NCI-H1105 treated with DMSO at 0.1 percent for 48 hours (cell line): Measurements from ENCODE around the gene ETFA.

Source experiments
- DNase-seq: peaks from one replicate; lab custom pipeline; 2025; lab: John Stamatoyannopoulos, UW

Gene ETFA

GRCh38 chr15:76340198-76340802, 29.0 kb upstream of the ETFA start:
- DNase-seq: peak; percentile 25

GRCh38 chr15:76339305-76340197, 28.3 kb upstream of the ETFA start:
- no peak for DNase-seq

DNA sequence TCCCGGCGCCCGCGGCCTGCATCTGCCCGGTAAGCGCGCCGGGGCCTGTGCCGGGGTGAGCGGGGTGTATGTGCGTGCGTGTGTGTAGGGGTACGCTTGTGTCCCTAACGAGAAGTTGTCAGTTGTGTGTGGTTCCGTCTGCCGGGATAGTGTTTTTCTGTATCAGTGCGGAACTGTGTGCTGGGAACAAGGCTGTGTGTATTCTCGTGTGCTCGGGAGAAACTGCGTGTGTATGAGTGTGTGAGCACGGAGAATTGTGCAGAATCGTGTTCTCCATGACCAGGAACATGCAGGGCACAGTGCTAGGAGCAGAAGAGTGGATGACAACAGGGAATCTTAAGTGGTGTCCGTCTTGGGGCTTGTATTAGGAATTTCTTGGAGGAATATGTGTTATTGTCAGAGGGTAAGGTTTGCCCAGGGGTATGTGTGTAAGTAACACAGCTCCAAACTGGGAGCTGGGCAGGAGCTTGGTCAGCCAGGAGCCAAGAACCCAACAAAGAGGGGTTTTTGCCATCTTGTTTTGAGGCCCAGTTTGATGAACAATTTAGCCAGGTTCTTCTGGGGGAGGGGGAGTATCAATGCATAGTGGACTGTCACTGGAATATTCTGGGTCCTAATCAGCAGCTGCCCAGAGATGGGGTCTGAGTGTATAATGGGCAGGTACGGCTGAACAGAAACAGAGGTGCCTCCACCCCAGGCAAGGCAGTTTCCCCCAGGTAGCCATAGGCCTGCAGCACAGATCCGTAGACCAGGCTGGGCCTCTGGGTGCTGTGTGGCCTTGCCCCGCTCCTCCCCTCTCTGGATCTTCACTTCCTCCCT, 27.4 kb upstream of the ETFA start:
- no peak for DNase-seq

- DNase-seq: no peak
These were observed 26.6 kb upstream of the ETFA start for GRCh38 chr15:76337696-76338485.

DNA sequence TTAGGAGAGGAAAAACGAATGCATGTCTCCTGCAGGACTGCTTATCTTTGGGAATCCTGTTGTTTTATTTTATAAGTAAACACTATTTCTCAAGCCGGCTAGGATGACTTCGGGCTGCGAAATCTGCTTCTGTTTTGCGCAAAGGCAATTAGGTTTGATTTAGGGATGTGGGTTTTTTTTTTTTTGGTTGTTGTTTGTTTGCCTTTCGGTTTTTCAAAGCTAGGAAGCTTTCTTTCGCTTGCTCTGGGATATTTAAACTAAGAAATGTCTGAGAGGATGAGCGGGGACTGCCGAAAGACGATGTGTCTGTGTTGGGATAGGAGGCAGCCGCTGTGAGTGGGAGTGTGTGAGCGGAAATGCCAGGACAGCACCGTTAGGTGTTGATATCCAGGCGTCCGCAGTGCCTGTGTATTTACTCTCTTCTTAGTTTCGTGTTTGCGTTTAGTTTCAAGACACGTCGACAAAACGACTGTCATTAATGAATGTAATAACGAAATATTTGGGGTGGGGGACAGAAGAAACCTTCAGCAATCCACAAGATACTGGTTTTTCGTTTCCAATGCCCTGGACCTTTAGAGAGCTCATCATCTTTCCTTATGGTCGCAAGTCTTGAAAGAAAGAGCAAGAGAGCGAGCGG, 25.9 kb upstream of the ETFA start:
- DNase-seq: no peak

DNA sequence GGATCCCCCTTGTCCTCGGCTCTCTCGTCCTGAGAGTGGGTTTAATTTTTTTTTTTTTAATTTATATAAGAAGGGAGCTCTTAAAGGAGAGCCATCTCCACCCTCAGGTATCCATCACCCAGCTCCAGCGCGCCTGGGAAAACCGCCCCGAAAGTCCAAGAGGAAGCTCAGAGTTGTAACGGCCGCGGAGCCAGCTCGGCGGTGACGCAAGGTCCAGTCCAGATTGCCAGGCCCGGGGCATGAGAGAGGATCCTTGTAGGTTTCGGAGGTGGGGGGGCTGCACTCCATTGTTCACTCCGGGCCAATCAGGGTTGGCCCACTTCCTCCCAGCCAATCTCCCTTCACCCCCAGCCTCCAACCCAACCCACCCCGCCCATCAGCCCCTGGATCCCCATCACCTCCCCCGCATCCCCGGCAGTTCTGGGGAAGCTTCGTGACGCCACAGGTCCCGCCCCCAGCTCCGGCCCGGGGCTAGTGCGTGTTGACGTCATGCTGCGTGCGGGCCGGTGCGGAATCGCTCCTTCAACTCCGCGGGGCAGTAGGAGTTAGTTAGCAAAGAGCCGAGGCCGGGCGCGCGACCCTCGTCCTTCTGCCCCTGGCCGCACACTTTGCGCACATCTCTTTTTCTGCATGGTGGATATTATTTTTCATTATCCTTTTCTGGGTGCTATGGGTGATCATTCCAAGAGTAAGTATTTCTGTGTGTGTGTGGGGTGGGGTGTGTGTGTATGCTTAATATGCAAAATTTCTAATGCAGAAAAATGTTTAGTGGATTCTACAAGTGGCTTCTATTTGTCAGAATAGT, 25.2 kb upstream of the ETFA start, which contains the start of gene ISL2:
ISL2 (plus strand) TSS at position 520 of the 805 bp plus-strand sequence; CDS start at position 631, 111 bp downstream.
- DNase-seq: peak; percentile 71

DNA sequence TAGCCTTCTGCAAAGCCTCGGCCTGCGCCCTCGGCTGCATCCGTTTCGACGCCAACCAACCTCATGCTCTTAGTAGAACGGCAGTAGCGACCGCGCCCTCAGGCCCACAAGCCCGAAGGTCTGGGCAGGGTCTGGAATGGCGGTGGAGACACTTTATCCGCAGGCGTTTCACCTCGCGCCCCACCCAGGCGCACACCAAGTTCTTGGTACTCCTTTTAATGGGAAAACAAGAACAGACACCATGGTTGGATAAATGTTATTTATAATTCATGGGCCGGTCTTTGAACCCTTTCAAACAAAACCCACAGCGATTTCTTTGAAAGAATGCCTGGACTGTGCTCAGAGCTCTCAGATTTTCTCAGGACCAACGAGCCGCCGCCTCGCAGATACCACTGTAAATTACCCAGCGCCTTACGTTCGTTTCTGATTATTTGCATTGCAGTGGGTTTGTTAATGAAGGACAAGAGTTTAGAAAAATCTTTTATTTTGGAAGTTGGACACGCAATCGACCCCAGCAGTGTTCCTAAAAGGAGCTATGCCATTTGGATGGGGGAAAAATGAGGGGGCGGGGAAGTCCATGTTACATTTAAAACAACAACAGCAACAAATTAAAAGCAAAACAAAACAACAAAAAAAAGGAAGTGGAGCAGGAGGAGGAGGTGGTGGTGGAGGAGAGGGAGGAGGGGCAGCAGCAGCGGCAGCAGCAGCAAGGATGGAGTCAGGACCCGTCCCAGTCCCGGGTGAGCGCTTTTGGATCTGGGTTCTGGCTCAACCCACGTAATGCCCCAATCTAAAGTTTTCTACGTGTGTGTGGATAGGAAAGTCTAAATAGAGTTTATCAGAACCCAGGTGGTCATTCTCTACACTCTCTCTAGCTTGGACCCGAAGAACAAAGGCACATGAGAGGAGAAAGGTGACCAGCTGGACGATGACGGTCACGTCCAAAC, 24.3 kb upstream of the ETFA start:
- DNase-seq: no peak

DNA sequence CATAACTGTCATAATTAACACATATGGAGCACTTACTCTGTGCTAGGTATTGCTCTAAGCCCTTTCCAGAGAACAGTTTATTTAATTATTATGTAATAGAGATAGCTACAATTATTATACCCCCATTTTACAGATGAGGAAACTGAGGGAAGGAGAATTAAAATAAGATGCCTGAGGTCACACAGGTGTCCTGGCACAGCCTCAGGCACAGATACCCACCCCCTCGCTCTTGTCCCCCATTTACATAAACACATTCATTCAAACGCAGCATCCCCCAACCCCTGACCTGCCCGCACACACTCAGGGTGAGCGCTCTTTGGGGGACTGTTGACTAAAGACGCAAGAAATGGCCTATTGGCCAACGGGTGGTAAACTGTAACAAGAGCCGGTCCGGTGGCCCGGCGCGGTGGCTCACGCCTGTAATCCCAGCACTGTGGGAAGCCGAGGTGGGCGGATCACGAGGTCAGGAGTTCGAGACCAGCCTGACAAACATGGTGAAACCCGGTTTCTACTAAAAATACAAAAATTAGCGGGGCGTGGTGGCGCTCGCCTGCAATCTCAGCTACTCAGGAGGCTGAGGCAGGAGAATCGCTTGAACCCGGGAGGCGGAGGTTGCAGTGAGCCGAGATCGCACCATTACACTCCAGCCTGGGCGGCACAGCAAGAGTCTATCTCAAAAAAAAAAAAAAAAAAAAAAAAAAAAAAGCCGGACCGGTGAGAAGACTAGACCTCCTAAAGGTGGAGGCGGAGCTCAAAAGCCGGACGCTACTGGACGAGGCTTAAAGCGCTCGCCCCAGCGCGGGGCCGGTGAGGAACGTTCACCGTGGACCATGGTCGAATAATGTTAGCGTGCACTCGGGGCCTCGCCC, 23.4 kb upstream of the ETFA start:
- DNase-seq: no peak

DNA sequence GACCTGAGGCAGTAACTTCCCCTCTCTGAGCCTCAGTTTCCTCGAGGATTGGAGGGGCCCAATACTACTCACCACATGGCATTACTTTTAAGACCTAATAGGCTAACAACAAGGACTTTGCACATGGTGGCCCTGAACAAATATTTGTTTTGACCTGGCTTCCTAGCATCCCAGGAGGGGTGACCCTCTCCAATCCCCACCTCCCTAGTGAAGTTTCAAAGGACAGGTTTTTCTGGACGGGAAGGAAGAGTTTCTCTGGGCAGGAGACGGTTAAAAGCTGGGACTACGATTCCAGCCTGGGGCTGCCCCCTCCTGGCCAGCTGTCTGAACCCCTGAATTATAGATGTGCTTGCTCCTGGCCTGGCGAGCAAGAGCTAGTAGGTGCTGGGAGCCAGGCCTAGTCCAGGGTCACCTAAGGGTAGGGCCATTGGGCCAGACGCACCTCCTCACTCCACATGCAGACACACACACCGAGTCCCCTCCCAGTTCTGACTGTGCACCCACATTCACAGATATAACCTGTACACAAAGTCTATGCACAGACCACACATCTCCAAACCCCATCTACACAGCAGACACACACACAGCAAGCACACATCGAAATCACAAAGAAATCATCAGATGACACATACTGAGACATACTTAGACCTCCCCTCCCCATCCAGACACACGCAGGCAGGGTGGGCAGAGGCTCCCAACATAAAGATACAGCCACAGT, 22.6 kb upstream of the ETFA start:
- no peak for DNase-seq

- DNase-seq: no peak
These were observed 22.0 kb upstream of the ETFA start for GRCh38 chr15:76333309-76333708.

- no peak for DNase-seq
These were observed 21.5 kb upstream of the ETFA start for GRCh38 chr15:76332796-76333195.

- no peak for DNase-seq
These were observed 18.9 kb upstream of the ETFA start for GRCh38 chr15:76330080-76330680.

DNA sequence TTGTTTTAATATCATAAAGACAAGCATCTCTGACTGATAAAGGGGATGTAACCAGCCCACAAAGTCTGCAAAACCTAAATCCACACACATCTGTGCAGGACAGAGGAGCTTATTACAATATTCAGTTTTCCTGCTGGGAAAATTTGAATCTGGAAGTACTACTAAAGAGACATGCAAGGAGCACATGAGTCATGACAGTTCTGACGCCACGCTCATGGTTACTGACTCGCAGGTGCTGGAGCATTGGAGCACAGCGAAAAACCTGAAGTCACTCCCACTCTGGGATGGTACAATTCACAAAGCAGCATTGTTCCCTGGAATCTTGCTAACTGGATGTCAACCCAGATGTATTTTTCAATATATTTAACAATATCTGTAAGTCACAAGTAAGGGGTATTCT, 17.7 kb upstream of the ETFA start:
- DNase-seq: no peak

- DNase-seq: no peak
These were observed 16.9 kb upstream of the ETFA start for GRCh38 chr15:76328106-76328696.

GRCh38 chr15:76327191-76328105, 16.2 kb upstream of the ETFA start:
- DNase-seq: no peak

DNA sequence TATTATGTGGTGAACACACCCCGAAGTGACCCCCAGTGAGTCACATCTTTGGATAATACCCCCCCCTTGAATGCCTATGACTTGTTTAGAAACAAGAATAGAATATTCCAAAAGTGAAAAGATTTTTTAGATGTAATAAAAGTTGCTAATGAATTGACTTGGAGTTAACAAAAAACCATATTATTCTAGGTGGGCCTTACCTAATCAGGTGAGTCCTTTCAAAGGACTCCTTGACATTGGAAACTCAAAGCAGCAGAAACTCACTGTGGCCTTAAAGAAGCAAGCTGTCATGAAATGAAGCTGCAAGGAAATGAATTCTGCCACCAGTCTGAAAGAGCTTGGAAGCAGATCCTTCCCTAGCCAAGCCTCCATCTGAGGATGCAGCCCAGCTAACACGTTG, 14.4 kb upstream of the ETFA start:
- DNase-seq: no peak
